Keratinocyte (primary cell): ENCODE measurements around the gene HADH. TPM values are rescaled to one million over a fixed set of nuclear protein-coding genes. Genes with fewer than 3 reads are reported as not detected.

Source experiments
- DNase-seq: peaks from one replicate; pipeline ENCODE4 v3.0.0-alpha.2; 2011; ENCODE audit warnings: low read depth, missing footprints, low spot score
- FAIRE-seq: peaks from 2 replicates; lab custom pipeline; 2011; peaks lifted over from hg19 to GRCh38; lab: Jason Lieb, UNC
- H2AFZ ChIP-seq: 2 replicates; pipeline ENCODE4 v1.6.0; 2012; ENCODE audit warnings: low read length, control low read depth, inconsistent platforms; ENCODE audit not compliant: control insufficient read depth
- H3K27ac ChIP-seq: 2 replicates; pipeline ENCODE4 v1.5.1; 2011; ENCODE audit warnings: low read length; ENCODE audit not compliant: control insufficient read depth, insufficient read depth
- H3K27me3 ChIP-seq: 3 replicates; pipeline ENCODE4 v1.6.0; 2011; ENCODE audit warnings: low read length; ENCODE audit not compliant: control insufficient read depth, insufficient read depth; ENCODE audit errors: extremely low read depth
- H3K36me3 ChIP-seq, 2 experiments: 2 replicates in 1 of 2; 3 replicates in 1 of 2; pipeline ENCODE4 v1.5.1; 2011; ENCODE audit warnings: low read length in 2 of 2, mild to moderate bottlenecking in 1 of 2; ENCODE audit not compliant: control insufficient read depth in 2 of 2, insufficient read depth in 2 of 2; ENCODE audit errors: extremely low read depth in 1 of 2
- H3K4me1 ChIP-seq: 3 replicates; pipeline ENCODE4 v1.5.1; 2011; ENCODE audit warnings: low read length; ENCODE audit not compliant: control insufficient read depth, insufficient read depth; ENCODE audit errors: extremely low read depth
- H3K4me2 ChIP-seq: 3 replicates; pipeline ENCODE4 v1.6.0; 2011; ENCODE audit warnings: low read depth, low read length; ENCODE audit not compliant: control insufficient read depth, insufficient read depth; ENCODE audit errors: extremely low read depth
- H3K4me3 ChIP-seq, 3 experiments: fragments of 200-600 bp in 1 of 3; sonication (generic) in 1 of 3; 2 replicates in 2 of 3; 3 replicates in 1 of 3; pipeline ENCODE4 v1.5.1; 2011 to 2016; ENCODE audit warnings: low read length in 3 of 3, mild to moderate bottlenecking in 3 of 3, control low read depth in 2 of 3, inconsistent platforms in 1 of 3, low read depth in 1 of 3, mixed read lengths in 1 of 3, mixed run types in 1 of 3, moderate library complexity in 1 of 3; ENCODE audit not compliant: control insufficient read depth in 2 of 3, insufficient read depth in 2 of 3; ENCODE audit errors: extremely low read depth in 1 of 3
- H3K79me2 ChIP-seq: 2 replicates; pipeline ENCODE4 v1.6.0; 2012; ENCODE audit warnings: low read length; ENCODE audit not compliant: control insufficient read depth, insufficient read depth
- H3K9ac ChIP-seq: 3 replicates; pipeline ENCODE4 v1.6.0; 2011; ENCODE audit warnings: low read length; ENCODE audit not compliant: control insufficient read depth, insufficient read depth; ENCODE audit errors: extremely low read depth
- H3K9me1 ChIP-seq: 3 replicates; pipeline ENCODE4 v1.6.0; 2011; ENCODE audit warnings: low read length; ENCODE audit not compliant: control insufficient read depth, insufficient read depth; ENCODE audit errors: extremely low read depth
- H3K9me3 ChIP-seq: 2 replicates; pipeline ENCODE4 v1.5.1; 2012; ENCODE audit warnings: low read depth, low read length; ENCODE audit not compliant: control insufficient read depth
- H4K20me1 ChIP-seq: 3 replicates; pipeline ENCODE4 v1.6.0; 2011; ENCODE audit warnings: low read length; ENCODE audit not compliant: control insufficient read depth, insufficient read depth; ENCODE audit errors: extremely low read depth
- CTCF ChIP-seq, 3 experiments: IDR thresholded peaks in 1 of 3; conservative IDR thresholded peaks in 1 of 3; optimal IDR thresholded peaks in 1 of 3; 2 replicates in 2 of 3; 3 replicates in 1 of 3; pipeline versions ENCODE3 to v1.5.1; 2011; ENCODE audit warnings: low read length in 3 of 3, mild to moderate bottlenecking in 3 of 3, moderate library complexity in 2 of 3, control low read depth in 1 of 3, inconsistent platforms in 1 of 3; ENCODE audit not compliant: insufficient read depth in 2 of 3; ENCODE audit errors: extremely low read depth in 1 of 3
- EZH2 ChIP-seq: IDR thresholded peaks from one replicate; pipeline ENCODE4 v1.6.1; 2012; ENCODE audit warnings: inconsistent platforms, mild to moderate bottlenecking, low read length, moderate library complexity
- dilution Hi-C: fragments of 300-500 bp; cut with MboI; formaldehyde crosslinking; loops from one replicate; pipeline ENCODE4 v1.7.0; 2020; ENCODE audit warnings: low sequenced_read_pairs; ENCODE audit not compliant: extremely low pct_ligation_motif_present
- polyA plus RNA-seq, 5 experiments: library from polyadenylated mRNA; depleted of rRNA in 3 of 5; stranded (reverse) in 3 of 5; stranded (forward) in 1 of 5; unstranded in 1 of 5; fragments of >200 nt; gene quantifications; 1 replicate in 1 of 5; 2 replicates in 3 of 5; 3 replicates in 1 of 5; pipeline versions ENCODE4 v1.2.1 to v1.2.3, GENCODE V29; 2011 to 2012; ENCODE audit warnings: missing spikeins in 2 of 5, low read depth in 1 of 5, low replicate concordance in 1 of 5

HADH gene
- polyA plus RNA-seq, 1 donor (not counting 4 experiments of a cell fraction or from before 2014, with no cell fraction given), result 49.3 TPM

- DNase-seq (no peak), FAIRE-seq (no peak)
- Histone ChIP-seq H3K9me3 (no peaks in the 10 kb centered on the region), H3K9ac (no peak overlapping the region), H3K27me3 (no peaks in the 10 kb centered on the region), H2AFZ (no peak overlapping the region), H4K20me1 (no peaks in the 10 kb centered on the region), H3K36me3 (no peaks in the 10 kb centered on the region), H3K79me2 (no peaks in the 10 kb centered on the region), H3K4me2 (no peak overlapping the region), H3K4me1 (no peaks in the 10 kb centered on the region), H3K9me1 (no peaks in the 10 kb centered on the region), H3K27ac (no peak overlapping the region), H3K4me3 (no peak overlapping the region)
- TF ChIP-seq CTCF (optimal IDR thresholded peaks at IDR 0.05 in 1 of 3, IDR thresholded peaks at IDR 0.05 in 1 of 3, conservative IDR thresholded peaks at IDR 0.05 in 1 of 3; ENCODE audit: extremely low read depth in 1 of 3, insufficient read depth in 2 of 3, low read length in 3 of 3) (no peak), EZH2 (no peak)
- dilution Hi-C loops, result no loop called here
Measured at GRCh38 chr4:108068442-108068841, 78.8 kb downstream of the HADH start.

- Histone ChIP-seq H3K9ac (no peak overlapping the region), H3K9me1 (no peaks in the 10 kb centered on the region), H3K27ac (no peak overlapping the region), H2AFZ (no peak overlapping the region), H3K27me3 (no peaks in the 10 kb centered on the region), H3K79me2 (no peaks in the 10 kb centered on the region), H3K4me1 (no peaks in the 10 kb centered on the region), H3K9me3 (no peaks in the 10 kb centered on the region), H3K4me3 (no peak overlapping the region), H4K20me1 (no peaks in the 10 kb centered on the region), H3K4me2 (no peak overlapping the region), H3K36me3 (no peaks in the 10 kb centered on the region)
- FAIRE-seq (no peak), DNase-seq (no peak)
- dilution Hi-C loops, result no loop called here
- TF ChIP-seq EZH2 (no peak), CTCF (optimal IDR thresholded peaks at IDR 0.05 in 1 of 3, IDR thresholded peaks at IDR 0.05 in 1 of 3, conservative IDR thresholded peaks at IDR 0.05 in 1 of 3; ENCODE audit: extremely low read depth in 1 of 3, insufficient read depth in 2 of 3, low read length in 3 of 3) (no peak)
Measured at GRCh38 chr4:108070775-108071174, 81.1 kb downstream of the HADH start.
